G401 (cell line): ENCODE data around the gene IQSEC1. TPM values are rescaled to one million over a fixed set of nuclear protein-coding genes. Genes with fewer than 3 reads are reported as not detected.

Source experiments
- DNase-seq: peaks from one replicate; pipeline ENCODE4 v3.0.0-alpha.2; 2015; ENCODE audit warnings: low spot score
- in situ Hi-C: cut with HindIII; loops from 2 replicates; pipeline ENCODE4 v1.10.0; 2016; ENCODE audit warnings: low sequenced_read_pairs, mixed read lengths
- total RNA-seq: library from RNA; depleted of rRNA; stranded (reverse); fragments of >200 nt; shearing (Covaris generic); gene quantifications from 2 replicates; pipeline ENCODE4 v1.2.3, GENCODE V29; 2014

IQSEC1 gene
- total RNA-seq, 1 experiment from 2014 or later: 10.7 TPM

- in situ Hi-C loops: no loop called here
- no peak for DNase-seq
Observed at GRCh38 chr3:13011573-13012220, 61.5 kb downstream of the IQSEC1 start.

- DNase-seq: no peak
- in situ Hi-C loops: no loop called here
Observed at GRCh38 chr3:13010780-13011572, 62.3 kb downstream of the IQSEC1 start.

GRCh38 chr3:13009946-13010315 is 63.3 kb downstream of the IQSEC1 start:
- in situ Hi-C loops: no loop called here
- no peak for DNase-seq

- in situ Hi-C loops: no loop called here
- no peak for DNase-seq
Observed at GRCh38 chr3:13009132-13009945, 63.9 kb downstream of the IQSEC1 start.

- no peak for DNase-seq
- in situ Hi-C loops: no loop called here
Observed at GRCh38 chr3:13008155-13008995, 64.9 kb downstream of the IQSEC1 start.

GRCh38 chr3:13007251-13007941 is 65.8 kb downstream of the IQSEC1 start:
- DNase-seq: no peak
- in situ Hi-C loops: no loop called here

GRCh38 chr3:13006216-13006990 is 66.8 kb downstream of the IQSEC1 start:
- in situ Hi-C loops: no loop called here

GRCh38 chr3:13005301-13005700 is 67.9 kb downstream of the IQSEC1 start:
- in situ Hi-C loops: no loop called here

More at GRCh38 chr3:13006216-13006990, 66.8 kb downstream of the IQSEC1 start:
- DNase-seq: no peak

GRCh38 chr3:13004376-13004775 is 68.9 kb downstream of the IQSEC1 start:
- in situ Hi-C loops: no loop called here
- no peak for DNase-seq

More at GRCh38 chr3:13005301-13005700, 67.9 kb downstream of the IQSEC1 start:
- DNase-seq: no peak

GRCh38 chr3:13003608-13004007 is 69.6 kb downstream of the IQSEC1 start:
- in situ Hi-C loops: no loop called here
- DNase-seq: no peak

- no peak for DNase-seq
- in situ Hi-C loops: no loop called here
Observed at GRCh38 chr3:13002398-13003124, 70.7 kb downstream of the IQSEC1 start.

- in situ Hi-C loops: no loop called here
- DNase-seq: no peak
Observed at GRCh38 chr3:12999147-13000140, 73.8 kb downstream of the IQSEC1 start.

GRCh38 chr3:12998648-12999047 is 74.6 kb downstream of the IQSEC1 start:
- in situ Hi-C loops: no loop called here

GRCh38 chr3:12997387-12997786 is 75.8 kb downstream of the IQSEC1 start:
- no peak for DNase-seq
- in situ Hi-C loops: no loop called here

More at GRCh38 chr3:12998648-12999047, 74.6 kb downstream of the IQSEC1 start:
- DNase-seq: no peak

- DNase-seq: no peak
- in situ Hi-C loops: no loop called here
Observed at GRCh38 chr3:12996181-12996506, 77.1 kb downstream of the IQSEC1 start.
